GM18873 (cell line): ENCODE measurements around the gene LBP.
"Not testable (repeated sequence)": the region's sequence is repeated elsewhere in the genome, so short reads cannot be mapped to it uniquely, and the experiment has no call there.

Source experiments
- ATAC-seq: cut with Tn5 transposase; IDR thresholded peaks from one replicate; pipeline ENCODE4 v1.9.1; 2021; ENCODE audit warnings: mild to moderate bottlenecking, moderate library complexity, moderate number of reproducible peaks; ENCODE audit not compliant: unreplicated experiment, low FRiP score

The LBP gene

DNA sequence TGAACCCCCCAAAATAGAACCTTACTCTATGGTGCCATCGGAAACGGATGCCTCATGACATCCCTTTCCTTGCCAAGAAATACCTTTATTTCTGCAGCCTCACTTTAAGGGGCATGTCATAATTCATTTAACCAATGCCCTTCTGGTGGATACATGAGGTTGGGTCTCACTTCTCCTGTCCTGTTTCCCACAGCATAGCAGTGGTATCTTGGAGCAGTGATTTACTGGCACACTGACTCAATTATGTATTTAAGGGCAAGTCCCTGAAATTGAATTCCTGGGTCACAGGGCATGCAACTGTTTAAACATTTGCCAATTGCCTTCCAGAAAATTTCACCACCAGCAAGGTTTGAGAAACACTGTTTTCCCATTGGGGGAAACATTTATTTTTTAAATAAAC is 639 bp upstream of the LBP start:
- no peak for ATAC-seq

DNA sequence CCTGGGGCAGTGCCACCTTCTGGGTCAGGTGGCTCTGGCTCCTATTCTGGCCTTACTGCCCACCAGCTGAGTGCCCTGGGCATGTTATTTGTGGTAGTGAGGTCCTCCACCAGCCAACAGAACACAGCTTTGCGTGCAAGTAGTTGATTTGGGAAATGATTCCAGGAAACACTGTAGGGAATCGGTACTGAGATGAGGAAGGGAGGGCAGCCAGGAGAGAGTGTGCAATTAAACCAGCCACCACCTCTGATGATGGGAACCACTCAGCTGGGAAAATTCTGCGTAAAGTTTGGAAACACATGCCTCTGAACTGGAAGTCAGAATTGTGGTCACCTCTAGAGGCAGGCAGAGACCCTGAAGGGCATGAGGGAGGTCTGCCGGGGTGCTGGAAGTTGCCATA is 459 bp downstream of the LBP start:
- no peak for ATAC-seq

DNA sequence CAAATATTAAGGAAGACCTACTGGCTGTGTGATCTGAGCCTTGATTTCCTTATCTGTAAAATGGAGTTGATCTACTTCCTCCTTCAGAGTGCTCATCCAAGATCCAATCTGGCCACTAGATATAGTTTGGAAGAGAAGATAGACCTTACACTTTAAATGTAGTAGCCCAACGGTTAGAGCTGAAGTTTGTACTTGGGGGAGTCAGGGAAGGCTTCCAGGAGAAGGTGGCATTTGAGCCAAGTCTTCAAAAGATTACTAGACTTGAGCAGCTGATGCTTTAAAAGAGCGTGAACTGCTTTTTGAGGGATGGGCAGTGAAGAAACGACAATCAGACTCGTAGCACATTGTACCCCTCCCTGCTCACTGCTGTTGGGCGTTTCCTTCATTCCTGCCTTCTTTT is 3.6 kb downstream of the LBP start:
- no peak for ATAC-seq

DNA sequence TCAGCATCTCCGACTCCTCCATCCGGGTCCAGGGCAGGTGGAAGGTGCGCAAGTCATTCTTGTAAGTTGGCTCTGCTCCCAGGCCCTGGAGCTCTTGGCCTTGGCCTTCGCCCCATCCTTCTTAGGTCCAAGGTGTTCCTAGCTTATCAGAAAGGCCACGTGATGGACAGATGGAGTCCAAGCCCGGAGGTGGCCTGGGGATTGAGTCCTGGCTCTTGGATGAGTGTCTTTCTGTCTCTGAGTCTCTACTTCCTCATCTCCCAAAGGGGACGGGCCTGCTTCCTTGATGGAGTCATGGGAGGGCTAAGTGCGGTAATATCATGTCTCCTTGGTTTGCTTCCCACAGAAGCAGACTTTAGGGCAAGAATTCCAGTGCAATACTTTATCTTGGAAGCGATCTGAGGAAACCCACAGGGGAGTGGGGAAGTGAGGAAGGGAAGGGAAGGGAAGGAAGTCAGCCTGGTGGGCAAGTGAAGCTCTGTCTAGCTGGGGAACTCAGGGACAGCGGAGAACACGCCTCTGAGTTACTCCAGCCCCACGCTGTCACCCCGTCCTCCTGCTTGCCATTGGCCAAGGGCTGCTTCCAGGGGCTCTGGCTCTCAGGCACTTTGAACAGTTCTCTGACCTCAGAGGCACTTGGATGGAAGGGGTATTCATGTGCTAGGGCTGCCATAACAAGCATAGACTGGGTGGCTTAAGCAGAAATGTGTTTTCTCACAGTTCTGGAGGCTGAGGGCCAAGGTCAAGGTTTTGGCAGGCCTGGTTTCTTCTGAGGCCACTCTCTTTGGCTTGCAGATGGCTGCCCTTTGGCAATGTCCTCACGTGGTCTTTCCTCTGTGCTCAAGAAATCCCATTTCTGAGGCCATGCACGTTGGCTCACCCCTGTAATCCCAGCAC is 4.8 kb downstream of the LBP start:
- no peak for ATAC-seq

DNA sequence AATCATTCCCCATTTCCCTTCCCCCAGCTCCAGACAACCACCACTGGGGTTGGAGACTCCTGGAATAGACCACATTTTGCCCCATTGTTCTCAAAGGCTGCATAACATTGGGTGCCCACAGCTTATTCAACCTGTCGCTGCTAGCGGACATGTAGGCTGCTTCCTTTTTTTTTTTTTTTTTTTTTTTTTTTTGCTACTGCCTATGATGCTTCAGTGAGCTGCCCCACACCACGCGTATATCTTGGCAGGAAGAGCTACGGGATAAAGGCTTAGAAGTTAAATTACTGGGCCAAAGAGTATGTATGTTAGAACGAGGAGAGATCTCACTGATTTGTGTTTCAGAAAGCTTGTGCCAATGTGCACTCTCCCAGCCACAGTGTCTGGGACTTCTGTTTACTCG is 7.0 kb downstream of the LBP start:
- ATAC-seq, result no peak

DNA sequence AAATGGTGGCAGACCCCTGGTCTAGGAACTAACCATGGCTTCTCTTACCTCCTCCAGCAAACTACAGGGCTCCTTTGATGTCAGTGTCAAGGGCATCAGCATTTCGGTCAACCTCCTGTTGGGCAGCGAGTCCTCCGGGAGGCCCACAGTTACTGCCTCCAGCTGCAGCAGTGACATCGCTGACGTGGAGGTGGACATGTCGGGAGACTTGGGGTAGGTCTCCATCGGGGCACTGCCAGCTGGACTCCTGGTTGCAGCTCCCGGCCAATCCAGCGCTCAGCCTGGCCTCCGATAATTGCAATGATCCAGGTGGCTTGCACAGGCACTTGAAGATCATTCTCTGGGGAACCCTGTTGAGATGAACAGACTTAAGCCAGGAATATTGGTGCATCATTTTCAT is 7.9 kb downstream of the LBP start:
- no peak for ATAC-seq

DNA sequence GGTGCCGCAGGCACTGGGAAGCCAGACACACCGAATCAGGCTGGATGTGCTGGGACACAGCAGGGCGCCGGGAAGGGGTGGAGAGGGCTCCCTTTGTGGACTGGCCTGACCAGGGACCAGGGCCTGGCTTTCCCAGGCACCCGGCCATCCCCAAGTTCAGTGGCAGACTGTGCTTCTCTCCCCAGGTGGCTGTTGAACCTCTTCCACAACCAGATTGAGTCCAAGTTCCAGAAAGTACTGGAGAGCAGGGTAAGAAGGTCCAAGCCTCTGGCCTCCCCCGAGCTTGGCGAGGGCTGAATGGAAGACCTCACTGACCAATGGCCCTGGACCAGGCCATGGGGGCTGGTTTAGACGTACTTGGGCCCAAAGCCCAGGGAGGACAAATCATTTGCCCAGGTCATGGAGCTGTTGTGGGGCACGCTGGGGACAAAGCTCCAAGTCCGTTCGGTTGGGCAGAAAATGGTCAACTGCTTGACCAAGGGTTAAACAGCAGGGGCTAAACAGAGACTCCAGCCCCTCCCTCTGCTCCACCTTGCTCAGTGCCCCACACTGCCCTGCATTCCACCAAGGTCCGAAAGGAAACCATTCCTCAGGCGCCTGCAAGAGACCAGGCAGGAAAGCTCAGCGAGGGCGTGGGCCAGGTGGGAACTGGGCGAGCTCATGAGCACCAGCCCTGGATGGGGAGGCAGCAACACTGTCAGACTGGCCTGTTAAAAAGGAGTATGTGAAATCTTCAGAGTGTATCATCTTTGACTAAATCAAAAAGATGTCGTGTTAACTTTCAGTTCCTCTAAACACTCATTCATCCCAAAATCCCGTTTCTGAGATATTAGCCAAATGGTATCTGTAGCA is 9.1 kb downstream of the LBP start:
- no peak for ATAC-seq

DNA sequence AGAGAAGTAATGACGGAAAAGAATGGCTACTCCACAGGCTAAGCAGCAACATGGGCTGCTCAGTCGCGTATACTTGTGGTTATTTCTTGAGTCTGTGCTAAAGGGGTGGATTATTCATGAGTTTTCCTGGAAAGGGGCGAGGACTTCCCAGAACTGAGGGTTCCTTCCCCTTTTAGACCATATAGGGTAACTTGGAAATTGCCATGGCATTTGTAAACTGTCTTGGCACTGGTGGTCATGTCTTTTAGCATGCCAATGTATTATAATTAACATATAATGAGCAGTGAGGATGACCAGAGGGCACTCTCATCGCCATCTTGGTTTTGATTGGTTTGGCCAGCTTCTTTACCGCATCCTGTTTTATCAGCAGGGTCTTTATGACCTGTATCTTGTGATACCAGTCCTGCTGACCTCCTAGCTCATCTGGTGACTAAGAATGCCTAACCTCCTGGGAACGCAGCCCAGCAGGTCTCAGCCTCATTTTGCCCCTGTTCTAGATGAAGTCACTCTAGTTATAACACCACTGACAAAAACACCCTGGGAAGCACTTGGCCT is 11.4 kb downstream of the LBP start:
- ATAC-seq, result no peak

DNA sequence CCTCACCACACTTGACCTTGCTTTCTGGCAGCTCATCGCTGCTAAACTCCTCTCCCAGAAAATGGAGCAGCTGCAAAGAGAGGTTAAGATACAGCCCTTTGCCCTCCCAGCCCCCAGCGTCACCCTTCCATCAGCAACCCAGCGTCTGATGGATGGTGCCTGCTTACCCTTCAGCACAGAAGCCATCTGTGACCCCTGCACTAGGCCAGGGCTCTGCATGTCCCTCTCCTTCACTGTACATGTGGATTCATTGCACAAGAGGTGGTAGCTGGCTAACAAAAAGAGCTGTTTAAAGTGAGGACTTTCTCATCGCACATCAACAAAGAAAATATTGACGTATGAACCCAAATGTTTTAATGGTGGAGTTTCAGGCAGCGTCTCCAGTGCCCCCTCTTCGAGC is 12.3 kb downstream of the LBP start:
- ATAC-seq, result no peak

DNA sequence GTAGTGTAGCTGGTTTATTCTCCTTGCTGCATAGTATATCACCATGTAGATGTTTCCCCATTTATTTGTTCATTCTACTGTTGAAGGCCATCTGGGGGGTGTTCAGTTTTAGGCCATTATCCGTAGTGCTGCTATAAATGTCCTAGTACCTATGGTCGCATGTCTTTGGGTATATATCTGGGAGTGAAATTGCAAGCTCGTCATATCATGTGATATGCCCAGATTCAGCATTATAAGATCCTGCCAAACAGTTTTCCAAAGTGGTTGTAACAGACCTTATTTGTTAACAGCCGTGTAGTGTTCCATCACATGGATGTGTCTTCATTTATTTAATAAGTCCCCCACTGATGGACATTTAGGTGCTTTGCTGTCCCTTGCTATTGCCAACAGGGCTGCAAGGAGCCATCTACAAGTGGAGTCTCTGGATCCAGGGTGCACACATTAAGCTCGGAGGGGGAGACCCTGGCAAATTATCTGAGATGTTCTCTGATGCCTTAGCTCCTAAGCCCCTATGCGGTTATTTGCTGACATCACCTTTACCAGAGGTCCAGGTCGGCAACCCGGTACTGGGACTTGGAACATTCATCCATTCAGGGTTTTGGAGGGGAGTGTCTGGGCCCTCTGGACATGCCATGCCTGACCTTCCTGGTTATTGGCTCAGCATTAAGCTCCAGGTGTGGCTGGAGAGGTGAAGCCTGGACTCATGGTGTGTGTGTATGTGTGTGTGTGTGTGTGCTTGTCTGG is 16.9 kb downstream of the LBP start:
- ATAC-seq, result no peak

DNA sequence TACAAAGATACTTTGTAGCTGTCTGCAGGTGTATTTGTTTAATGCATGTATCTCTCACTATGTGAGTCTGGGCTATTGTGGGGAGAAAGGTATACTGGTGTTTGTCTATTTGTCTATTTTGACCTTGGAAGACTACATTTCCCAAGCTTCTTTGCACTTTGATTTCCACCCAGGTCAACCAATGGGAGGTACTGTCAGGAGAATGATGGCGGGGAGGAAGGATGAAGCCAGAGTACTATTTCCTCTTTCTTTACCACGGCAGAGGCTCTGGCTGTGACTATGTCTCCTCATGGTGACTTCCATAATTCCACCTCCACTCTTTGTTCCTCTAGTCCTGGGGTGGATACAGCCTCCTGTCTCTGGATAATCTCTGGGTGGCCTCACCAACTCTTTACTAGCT is 23.1 kb downstream of the LBP start:
- ATAC-seq, result no peak

DNA sequence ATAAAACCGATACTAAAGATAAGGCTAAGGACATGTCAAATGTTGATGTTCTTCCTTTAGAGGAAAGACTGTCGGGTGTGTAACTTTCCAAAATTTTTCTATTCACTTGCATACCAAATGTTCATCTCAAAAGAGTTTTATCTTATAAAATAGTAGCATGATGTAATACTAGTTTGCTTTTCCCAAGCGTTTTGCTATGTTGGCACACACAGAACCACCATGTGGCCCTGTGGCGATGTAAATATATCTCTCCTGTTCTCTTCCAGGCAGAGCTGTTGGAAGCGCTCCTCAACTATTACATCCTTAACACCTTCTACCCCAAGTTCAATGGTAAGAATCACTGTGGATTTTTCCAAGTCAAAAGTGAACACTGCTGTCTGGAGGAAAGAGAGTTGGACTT is 26.5 kb downstream of the LBP start:
- ATAC-seq, result no peak

DNA sequence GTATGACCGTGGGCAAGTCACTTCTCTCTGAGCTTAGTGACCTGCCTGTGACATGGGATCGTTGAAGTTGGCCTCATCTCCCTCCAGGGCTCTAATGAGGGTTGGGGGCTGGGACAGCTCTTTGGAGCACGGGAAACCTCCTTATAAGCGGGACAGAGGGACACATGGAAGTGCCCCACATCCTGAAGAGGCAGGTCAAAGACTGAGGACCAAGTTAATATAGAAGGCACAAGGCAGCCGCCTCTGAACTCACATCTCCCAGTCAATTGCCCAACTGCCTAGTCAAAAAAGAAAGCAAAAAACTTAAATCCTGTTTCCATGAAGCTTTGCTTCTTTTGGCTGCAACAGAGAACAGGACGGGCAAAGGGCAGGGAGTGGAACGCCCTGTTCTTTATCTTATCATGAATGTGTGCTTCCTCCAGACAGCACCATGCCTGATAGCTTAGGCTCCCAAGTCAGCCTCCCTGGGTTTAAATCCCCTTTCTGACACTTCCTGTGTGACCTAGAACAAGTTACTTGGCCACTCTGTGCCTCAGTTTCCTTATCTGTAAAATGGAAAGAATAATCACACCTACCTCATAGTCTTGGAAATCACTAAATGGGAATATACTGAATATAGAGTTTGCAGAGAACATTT is 27.1 kb downstream of the LBP start:
- no peak for ATAC-seq

DNA sequence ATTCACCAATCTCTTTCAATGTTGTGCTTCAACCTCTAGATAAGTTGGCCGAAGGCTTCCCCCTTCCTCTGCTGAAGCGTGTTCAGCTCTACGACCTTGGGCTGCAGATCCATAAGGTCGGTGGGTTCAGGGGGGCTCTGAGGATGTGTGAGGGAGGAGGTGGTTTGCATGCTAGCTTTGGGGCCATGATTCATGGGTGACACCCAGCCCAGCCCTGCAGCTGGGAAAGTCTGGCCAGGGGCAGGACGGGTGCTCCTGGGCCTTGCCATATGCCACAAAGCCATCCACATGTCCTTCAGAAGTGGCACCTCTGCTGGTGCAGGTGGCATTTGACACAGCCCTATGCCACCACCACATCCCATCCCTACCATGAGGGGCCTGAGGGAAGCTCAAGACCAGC is 27.6 kb downstream of the LBP start:
- no peak for ATAC-seq

DNA sequence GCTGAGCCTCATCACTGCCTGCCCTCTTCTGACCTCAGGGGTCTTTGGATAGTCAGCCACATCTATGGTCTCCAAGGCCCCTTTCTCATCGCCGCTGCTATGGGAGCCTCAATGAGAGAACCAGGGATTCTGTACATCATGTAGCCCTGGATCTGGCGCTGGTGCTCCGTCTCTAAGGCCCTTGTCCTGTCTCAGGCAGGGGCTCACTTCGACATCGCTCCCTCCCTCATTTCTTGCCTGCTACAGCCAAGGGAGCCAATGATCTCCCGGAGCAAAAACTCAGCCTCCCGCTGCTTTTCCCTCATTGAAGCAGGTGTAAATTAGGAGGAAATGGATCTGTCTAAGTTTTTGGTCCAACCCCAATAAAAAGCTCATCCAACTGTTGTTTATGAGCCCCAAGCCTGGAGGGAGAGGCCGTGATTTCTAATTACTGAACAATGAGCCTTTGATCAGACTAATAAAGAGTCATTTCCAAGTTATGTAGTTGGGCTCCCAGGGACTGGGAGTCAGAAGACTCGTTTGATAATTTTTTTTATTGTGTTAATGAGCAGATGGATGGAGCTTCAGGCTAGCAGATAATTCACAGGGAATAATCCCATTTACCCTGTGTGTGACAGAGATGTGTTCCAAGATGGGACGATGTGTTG is 30.9 kb downstream of the LBP start:
- ATAC-seq, result no peak

DNA sequence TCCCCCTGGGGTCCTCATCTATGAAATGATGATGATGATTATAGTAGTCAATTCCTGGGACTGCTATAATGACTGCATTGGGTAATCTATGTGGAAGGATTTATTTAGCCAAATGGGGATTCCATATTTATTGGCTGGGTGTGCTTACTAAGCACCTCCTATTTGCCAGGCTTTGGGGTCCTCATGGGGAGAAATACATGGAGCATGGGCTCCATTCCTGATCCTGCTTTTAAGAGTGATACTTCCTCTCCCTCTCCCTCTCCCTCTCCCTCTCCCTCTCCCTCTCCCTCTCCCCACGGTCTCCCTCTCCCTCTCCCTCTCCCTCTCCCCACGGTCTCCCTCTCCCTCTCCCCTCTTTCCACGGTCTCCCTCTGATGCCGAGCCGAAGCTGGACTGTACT is 31.6 kb downstream of the LBP start:
- ATAC-seq, result not testable (repeated sequence)

DNA sequence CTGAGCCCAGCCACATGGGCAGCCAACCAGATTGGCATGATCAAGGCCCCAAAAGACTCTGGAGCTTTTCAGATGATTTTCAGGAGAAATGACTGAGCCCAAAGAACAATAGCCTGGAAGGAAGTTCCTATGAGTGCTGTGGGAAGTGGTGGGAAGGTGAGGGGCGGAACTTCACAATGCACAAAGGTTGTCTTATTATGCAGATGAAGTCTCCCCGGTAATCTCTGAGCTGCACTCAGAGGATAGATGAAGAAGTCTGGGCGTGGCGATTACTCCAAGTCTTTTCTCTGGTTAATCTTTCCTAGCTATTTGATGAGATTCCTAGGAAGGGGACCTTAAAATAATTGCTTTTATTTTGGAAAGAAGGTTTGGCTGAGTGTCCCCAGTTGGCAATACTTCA is 36.9 kb downstream of the LBP start:
- no peak for ATAC-seq

DNA sequence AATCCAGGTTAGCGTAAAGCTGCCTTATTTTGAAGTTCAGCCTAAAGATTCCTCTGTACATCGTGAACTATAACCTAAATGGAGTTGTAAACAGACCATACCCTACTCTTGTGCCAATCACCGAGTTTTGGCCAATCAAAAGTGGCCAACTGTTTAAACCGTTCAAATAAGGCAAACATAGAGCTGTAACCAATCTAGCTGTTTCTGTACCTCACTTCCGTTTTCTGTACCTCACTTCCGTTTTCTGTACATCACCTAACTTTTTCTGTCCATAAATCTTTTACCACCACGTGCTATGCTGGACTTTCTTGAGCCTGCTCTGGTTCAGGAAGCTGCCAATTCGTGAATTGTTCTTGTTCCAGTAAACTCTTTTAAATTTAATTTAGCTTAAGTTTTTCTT is 39.7 kb downstream of the LBP start:
- ATAC-seq, result no peak

DNA sequence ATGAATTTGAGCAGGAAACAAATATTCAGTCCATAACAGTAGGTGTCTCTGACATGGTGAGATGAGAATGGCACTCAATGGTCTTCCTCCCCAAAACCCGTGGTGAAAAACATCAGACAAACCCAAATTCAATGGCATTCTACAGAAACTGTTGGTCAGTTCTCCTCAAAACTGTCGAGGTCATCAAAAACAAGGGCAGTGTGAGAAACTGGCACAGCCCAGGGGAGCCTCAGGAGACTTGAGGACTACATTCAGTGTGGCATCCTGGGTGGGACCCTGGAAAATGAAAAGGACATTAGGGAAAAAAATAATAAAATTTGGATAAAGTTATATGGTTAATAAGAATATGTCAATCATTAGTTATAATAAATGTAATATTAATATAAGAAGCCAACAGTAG is 40.6 kb downstream of the LBP start:
- ATAC-seq, result no peak

DNA sequence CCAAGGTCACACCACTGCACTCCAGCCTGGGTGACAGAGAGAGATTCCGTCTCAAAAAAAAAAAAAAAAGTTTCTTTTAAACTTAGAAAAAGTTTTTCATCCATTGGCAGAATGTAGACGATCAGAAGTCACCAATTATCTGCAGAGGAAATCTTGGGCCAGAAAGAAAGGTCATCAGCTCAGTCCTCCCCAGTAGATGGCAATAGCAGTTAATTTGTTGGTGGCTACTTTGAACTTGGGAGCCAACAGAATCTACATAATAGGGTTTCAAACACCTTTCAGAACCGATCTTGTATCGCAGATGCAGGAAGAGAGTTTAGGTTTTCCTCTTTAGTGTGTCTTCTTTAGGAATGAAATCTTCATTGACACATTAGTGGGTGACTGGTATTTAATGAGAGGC is 41.7 kb downstream of the LBP start:
- ATAC-seq, result no peak
